ENCODE data around the gene FARP1. TPM values are rescaled to one million over a fixed set of nuclear protein-coding genes. Genes with fewer than 3 reads are reported as not detected.

The FARP1 gene
- total RNA-seq, 6 experiments from 2014 or later = 44.9 to 104 (median 80.0) TPM

GRCh38 chr13:98182589-98182988 is 39.7 kb downstream of the FARP1 start:
- Histone ChIP-seq H3K4me1 (peaks cover 0 to 20% (median 7%) of the 10 kb centered on the region in 4 donors), H3K4me3 (no peak overlapping the region), H3K27me3 (no peaks in the 10 kb centered on the region), H3K9me3 (no peaks in the 10 kb centered on the region), H3K27ac (peak overlapping the region in 2 of 3 donors; percentile 4 to 29), H3K36me3 (no peaks in the 10 kb centered on the region)
- intact Hi-C loops (cut with DNase I) = no loop called here
- WGBS (ENCODE audit: insufficient coverage, low coverage, low lambda C conversion rate, missing lambda C conversion rate) = 57% methylated on average over 2 of the region's 3 CpGs
- DNase-seq = no peak
- peak in 1 of 4 donors; percentile 29 for ATAC-seq
- no peak for TF ChIP-seq CTCF (IDR thresholded peaks at IDR 0.05)
- no peak for TF ChIP-seq POLR2A (IDR thresholded peaks at IDR 0.05)

- ATAC-seq (peak in 1 of 4 donors; percentile 61), DNase-seq (no peak)
- Histone ChIP-seq H3K4me1 (peaks cover 0 to 42% (median 14%) of the 10 kb centered on the region in 4 donors), H3K9me3 (no peaks in the 10 kb centered on the region), H3K27me3 (no peaks in the 10 kb centered on the region), H3K36me3 (no peaks in the 10 kb centered on the region), H3K4me3 (no peak overlapping the region), H3K27ac (peak overlapping the region in 1 of 3 donors; percentile 35)
- intact Hi-C loops (cut with DNase I) = no loop called here
- TF ChIP-seq POLR2A (IDR thresholded peaks at IDR 0.05) (no peak), CTCF (IDR thresholded peaks at IDR 0.05) (no peak)
- 45% methylated on average over 1 of the region's 1 CpG for whole genome bisulfite sequencing (ENCODE audit: insufficient coverage, low coverage, low lambda C conversion rate, missing lambda C conversion rate)
These were observed 41.9 kb downstream of the FARP1 start for GRCh38 chr13:98184792-98185191.

- Histone ChIP-seq H3K27ac (peak overlapping the region in 1 of 3 donors; percentile 65), H3K9me3 (no peaks in the 10 kb centered on the region), H3K4me1 (peaks cover 0 to 59% (median 16%) of the 10 kb centered on the region in 4 donors), H3K36me3 (no peaks in the 10 kb centered on the region), H3K27me3 (no peaks in the 10 kb centered on the region), H3K4me3 (no peak overlapping the region)
- 53% methylated on average over 4 of the region's 4 CpGs for WGBS (ENCODE audit: insufficient coverage, low coverage, low lambda C conversion rate, missing lambda C conversion rate)
- ATAC-seq (no peak), DNase-seq (no peak)
- intact Hi-C loops (cut with DNase I) = no loop called here
- TF ChIP-seq POLR2A (IDR thresholded peaks at IDR 0.05) (no peak), CTCF (IDR thresholded peaks at IDR 0.05) (no peak)
These were observed 44.5 kb downstream of the FARP1 start for GRCh38 chr13:98187155-98187964.

GRCh38 chr13:98187965-98188261 is 45.0 kb downstream of the FARP1 start:
- 47% methylated on average over 5 of the region's 7 CpGs for WGBS (ENCODE audit: insufficient coverage, low coverage, low lambda C conversion rate, missing lambda C conversion rate)
- peaks cover 0 to 55% (median 15%) of the 10 kb centered on the region in 4 donors for H3K4me1 ChIP-seq
- DNase-seq = no peak
- peak in 2 of 4 donors; percentile 7 to 20 for ATAC-seq
- no peaks in the 10 kb centered on the region for H3K27me3 ChIP-seq
- no peak for TF ChIP-seq CTCF (IDR thresholded peaks at IDR 0.05)
- no peak for TF ChIP-seq POLR2A (IDR thresholded peaks at IDR 0.05)
- no peak overlapping the region for H3K4me3 ChIP-seq
- no peaks in the 10 kb centered on the region for H3K9me3 ChIP-seq
- H3K27ac ChIP-seq = peak overlapping the region in 1 of 3 donors; percentile 65
- H3K36me3 ChIP-seq = no peaks in the 10 kb centered on the region
- intact Hi-C loops (cut with DNase I) = no loop called here
